ENCODE data around the gene ZNRF2. TPM values are rescaled to one million over a fixed set of nuclear protein-coding genes. Genes with fewer than 3 reads are reported as not detected.

The ZNRF2 gene
- total RNA-seq, 2 donors from 2014 or later, result 36.1 to 42.5 TPM

- DNase-seq, result no peak
- ATAC-seq, result no peak
- H3K27ac ChIP-seq, result peak overlapping the region; percentile 41 to 85 (median 79)
- H3K27me3 ChIP-seq, result no peaks in the 10 kb centered on the region
- 18 to 20% methylated on average over 3 of the region's 3 CpGs for WGBS, 2 donors
- H3K9me3 ChIP-seq, result no peaks in the 10 kb centered on the region
- H3K36me3 ChIP-seq (replicated peaks in 1 of 2; ENCODE audit: insufficient read depth in 1 of 2, low read depth in 2 of 2), result no peaks in the 10 kb centered on the region
- H3K4me1 ChIP-seq, result peaks cover 61% of the 10 kb centered on the region
- no peak overlapping the region for H3K4me3 ChIP-seq
- no peak for TF ChIP-seq POLR2A (IDR thresholded peaks at IDR 0.05)
- no peak for TF ChIP-seq CTCF (IDR thresholded peaks at IDR 0.05)
- intact Hi-C loops (cut with DNase I), result no loop called here
These were observed 30.6 kb upstream of the ZNRF2 start for GRCh38 chr7:30253796-30254165.

- Histone ChIP-seq H3K36me3 (replicated peaks in 1 of 2; ENCODE audit: insufficient read depth in 1 of 2, low read depth in 2 of 2) (no peaks in the 10 kb centered on the region), H3K27ac (peak overlapping the region; percentile 76 to 85 (median 79)), H3K9me3 (no peaks in the 10 kb centered on the region), H3K4me3 (no peak overlapping the region), H3K4me1 (peaks cover 56% of the 10 kb centered on the region), H3K27me3 (no peaks in the 10 kb centered on the region)
- DNase-seq (no peak), ATAC-seq (no peak)
- 25 to 28% methylated on average over 5 of the region's 5 CpGs for WGBS, 2 donors
- TF ChIP-seq CTCF (IDR thresholded peaks at IDR 0.05), result no peak
- TF ChIP-seq POLR2A (IDR thresholded peaks at IDR 0.05), result no peak
- intact Hi-C loops (cut with DNase I), result no loop called here
These were observed 30.1 kb upstream of the ZNRF2 start for GRCh38 chr7:30254248-30254647.

- DNase-seq (peak in 1 of 4 donors; percentile 22), ATAC-seq (peak; percentile 28)
- no peaks in the 10 kb centered on the region for H3K27me3 ChIP-seq
- H3K9me3 ChIP-seq, result no peaks in the 10 kb centered on the region
- peaks cover 52% of the 10 kb centered on the region for H3K4me1 ChIP-seq
- WGBS, 2 donors, result 23 to 26% methylated on average over 4 of the region's 4 CpGs
- H3K4me3 ChIP-seq, result no peak overlapping the region
- H3K27ac ChIP-seq, result peak overlapping the region; percentile 76 to 85 (median 79)
- intact Hi-C loops (cut with DNase I), result no loop called here
- no peaks in the 10 kb centered on the region for H3K36me3 ChIP-seq (replicated peaks in 1 of 2; ENCODE audit: insufficient read depth in 1 of 2, low read depth in 2 of 2)
- no peak for TF ChIP-seq POLR2A (IDR thresholded peaks at IDR 0.05)
- TF ChIP-seq CTCF (IDR thresholded peaks at IDR 0.05), result no peak
These were observed 29.7 kb upstream of the ZNRF2 start for GRCh38 chr7:30254717-30255063.

- H3K4me1 ChIP-seq, result peaks cover 48% of the 10 kb centered on the region
- no peaks in the 10 kb centered on the region for H3K27me3 ChIP-seq
- H3K36me3 ChIP-seq (replicated peaks in 1 of 2; ENCODE audit: insufficient read depth in 1 of 2, low read depth in 2 of 2), result no peaks in the 10 kb centered on the region
- H3K4me3 ChIP-seq, result no peak overlapping the region
- 24 to 28% methylated on average over 4 of the region's 4 CpGs for WGBS, 2 donors
- intact Hi-C loops (cut with DNase I), result no loop called here
- DNase-seq (peak in 1 of 4 donors; percentile 44), ATAC-seq (peak; percentile 91)
- H3K27ac ChIP-seq, result peak overlapping the region; percentile 61 to 85 (median 79)
- no peak for TF ChIP-seq POLR2A (IDR thresholded peaks at IDR 0.05)
- TF ChIP-seq CTCF (IDR thresholded peaks at IDR 0.05), result peak in 1 of 7 experiments; percentile 1
- no peaks in the 10 kb centered on the region for H3K9me3 ChIP-seq
These were observed 29.2 kb upstream of the ZNRF2 start for GRCh38 chr7:30255064-30255769.

GRCh38 chr7:30256349-30256858 lies 28.0 kb upstream of the ZNRF2 start:
- H3K27ac ChIP-seq, result peak overlapping the region in 2 of 4 donors; percentile 82 to 85
- DNase-seq, result no peak
- intact Hi-C loops (cut with DNase I), result no loop called here
- H3K4me1 ChIP-seq, result peaks cover 45% of the 10 kb centered on the region
- WGBS, 2 donors, result 93 to 94% methylated on average over 10 of the region's 10 CpGs
- ATAC-seq, result no peak
- H3K36me3 ChIP-seq (replicated peaks in 1 of 2; ENCODE audit: insufficient read depth in 1 of 2, low read depth in 2 of 2), result no peaks in the 10 kb centered on the region
- H3K27me3 ChIP-seq, result no peaks in the 10 kb centered on the region
- H3K9me3 ChIP-seq, result no peaks in the 10 kb centered on the region
- TF ChIP-seq POLR2A (IDR thresholded peaks at IDR 0.05) (no peak), CTCF (IDR thresholded peaks at IDR 0.05) (no peak)
- no peak overlapping the region for H3K4me3 ChIP-seq

All from body of pancreas (tissue), 4 donors.